ENCODE data around the gene WASF3. TPM values are rescaled to one million over a fixed set of nuclear protein-coding genes. Genes with fewer than 3 reads are reported as not detected.

The WASF3 gene
- total and polyA plus RNA-seq, 2 of the 13 experiments (the other 11 are each of a cell fraction or from before 2014, with no cell fraction given), result 10.4 to 17.2 TPM

DNA sequence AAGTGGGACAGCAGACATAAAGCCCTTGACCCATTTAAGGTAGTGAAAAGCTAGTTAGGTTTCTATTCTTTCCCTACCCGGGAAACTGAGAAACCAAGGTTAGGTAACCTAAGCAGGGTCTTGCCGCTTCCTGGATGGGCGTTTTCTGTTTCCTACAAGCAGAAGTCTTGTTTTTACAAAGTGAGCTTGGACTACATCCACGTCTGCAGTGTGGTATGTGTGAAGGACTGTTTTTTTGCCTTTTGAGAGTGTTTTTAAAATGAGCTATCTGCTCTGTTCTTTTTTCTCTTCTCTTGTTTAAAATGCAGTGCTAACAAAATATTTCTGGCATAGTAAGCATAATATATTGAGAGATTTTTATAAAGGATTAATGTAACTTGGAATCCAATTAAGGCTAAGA lies 153.7 kb downstream of the WASF3 start:
- Histone ChIP-seq H3K4me3 (replicated peaks in 1 of 3; ENCODE audit: insufficient read depth in 1 of 3, low read depth in 2 of 3, low read length in 3 of 3) (no peak overlapping the region), H3K4me2 (ENCODE audit: low read depth, low read length) (no peak overlapping the region), H3K9ac (ENCODE audit: insufficient read depth, low read depth, low read length) (no peak overlapping the region), H2AFZ (ENCODE audit: low read length) (no peak overlapping the region), H3K9me3 (ENCODE audit: low read length) (no peaks in the 10 kb centered on the region; the same call in 1 of the 2 replicates), H3K79me2 (ENCODE audit: insufficient read depth, low read length) (no peaks in the 10 kb centered on the region), H3K27ac (ENCODE audit: extremely low read length, insufficient read depth, low read length) (no peak overlapping the region), H3K27me3 (ENCODE audit: control insufficient read depth in 1 of 2, insufficient read depth in 2 of 2, low read length in 2 of 2) (peaks cover 0 to 4% of the 10 kb centered on the region in 2 experiments; a peak in 3 of 5 replicates), H3K36me3 (replicated peaks in 1 of 2; ENCODE audit: control insufficient read depth in 1 of 2, insufficient read depth in 2 of 2, low read length in 2 of 2) (no peaks in the 10 kb centered on the region), H3K4me1 (ENCODE audit: insufficient read depth, low read length) (no peaks in the 10 kb centered on the region), H4K20me1 (ENCODE audit: insufficient read depth, low read length) (no peaks in the 10 kb centered on the region; the same call in 1 of the 2 replicates)
- no peak for DNase-seq (ENCODE audit: low spot score)
- in situ Hi-C loops (cut with HindIII; ENCODE audit: extremely low pct_ligation_motif_present, low pct_unique_long_range_greater_than_20kb), result no loop called here
- ATAC-seq, result no peak
- ChIA-PET CTCF (ENCODE audit: low intra/inter-chr PET ratio, low total read pairs) (no interaction called here), POLR2A (no interaction called here)
- intact Hi-C loops (cut with micrococcal nuclease; ENCODE audit: unreplicated experiment), result no loop called here
- no peak for FAIRE-seq
- no peak for TF ChIP-seq ZSCAN22 (CRISPR knock-in tag; IDR thresholded peaks at IDR 0.05)
- TF ChIP-seq ZBTB21 (CRISPR knock-in tag; IDR thresholded peaks at IDR 0.05), result no peak
- 0% methylated on average over 4 of the region's 4 CpGs for WGBS (ENCODE audit: low lambda C conversion rate)
- no TSS peak for BruUV-seq (replicated peaks)

DNA sequence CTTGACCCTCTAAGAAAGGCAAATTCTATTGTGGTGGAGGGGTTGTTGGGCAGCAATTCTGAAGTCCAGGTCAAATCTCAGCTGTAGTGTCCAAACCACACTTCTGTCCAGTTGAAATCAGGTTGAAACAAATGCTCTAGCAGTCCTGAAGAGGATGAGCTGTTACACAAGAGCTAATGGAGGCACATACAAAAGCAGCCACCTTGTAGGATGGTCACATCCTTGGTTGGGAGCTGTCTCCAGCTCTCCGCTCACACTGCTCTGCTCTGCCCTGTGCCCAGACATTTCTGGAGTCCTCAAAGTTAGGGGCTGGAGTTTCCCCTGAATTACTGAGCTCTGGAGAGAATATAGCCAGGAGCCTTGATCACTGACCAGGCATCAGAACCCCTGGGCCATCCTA lies 155.9 kb downstream of the WASF3 start:
- ChIA-PET CTCF (ENCODE audit: low intra/inter-chr PET ratio, low total read pairs) (no interaction called here), POLR2A (no interaction called here)
- no peak overlapping the region for H3K9ac ChIP-seq (ENCODE audit: insufficient read depth, low read depth, low read length)
- TF ChIP-seq ZNF549 (CRISPR knock-in tag; IDR thresholded peaks at IDR 0.05) (no peak), MYC (CRISPR knock-in tag; IDR thresholded peaks at IDR 0.05; ENCODE audit: borderline replicate concordance) (no peak), BHLHE40 (IDR thresholded peaks at IDR 0.05; ENCODE audit: low read length) (no peak), HNRNPH1 (optimal IDR thresholded peaks at IDR 0.05; ENCODE audit: low read depth, low read length) (no peak), FOSL1 (CRISPR knock-in tag; IDR thresholded peaks at IDR 0.05; ENCODE audit: borderline replicate concordance) (no peak)
- no peak overlapping the region for H3K27ac ChIP-seq (ENCODE audit: extremely low read length, insufficient read depth, low read length)
- no peak overlapping the region for H3K4me2 ChIP-seq (ENCODE audit: low read depth, low read length)
- FAIRE-seq (no peak), DNase-seq (ENCODE audit: low spot score) (no peak), ATAC-seq (no peak)
- peaks cover 0 to 9% of the 10 kb centered on the region in 2 experiments; a peak in 3 of 5 replicates for H3K27me3 ChIP-seq (ENCODE audit: control insufficient read depth in 1 of 2, insufficient read depth in 2 of 2, low read length in 2 of 2)
- H3K36me3 ChIP-seq (replicated peaks in 1 of 2; ENCODE audit: control insufficient read depth in 1 of 2, insufficient read depth in 2 of 2, low read length in 2 of 2), result no peaks in the 10 kb centered on the region
- no peaks in the 10 kb centered on the region; the same call in 1 of the 2 replicates for H3K9me3 ChIP-seq (ENCODE audit: low read length)
- 100% methylated on average over 1 of the region's 1 CpG for WGBS (ENCODE audit: low lambda C conversion rate)
- intact Hi-C loops (cut with micrococcal nuclease; ENCODE audit: unreplicated experiment) (no loop called here), in situ Hi-C loops (cut with HindIII; ENCODE audit: extremely low pct_ligation_motif_present, low pct_unique_long_range_greater_than_20kb) (no loop called here)
- no peaks in the 10 kb centered on the region for H4K20me1 ChIP-seq (ENCODE audit: insufficient read depth, low read length)
- no TSS peak for BruUV-seq (replicated peaks)
- no peaks in the 10 kb centered on the region for H3K4me1 ChIP-seq (ENCODE audit: insufficient read depth, low read length)
- no peak overlapping the region for H3K4me3 ChIP-seq (replicated peaks in 1 of 3; ENCODE audit: insufficient read depth in 1 of 3, low read depth in 2 of 3, low read length in 3 of 3)
- H3K79me2 ChIP-seq (ENCODE audit: insufficient read depth, low read length), result no peaks in the 10 kb centered on the region
- H2AFZ ChIP-seq (ENCODE audit: low read length), result no peak overlapping the region

Measured in HepG2 (cell line).